22Rv1 (cell line): Measurements from ENCODE around the gene SIX1.
A peak's percentile ranks its signal among the peaks of the same experiment; 100 is the strongest.

Source experiments
- H3K27ac ChIP-seq: fragments of 450-650 bp; 2 replicates; pipeline ENCODE4 v1.5.1; 2017
- ZFX ChIP-seq: fragments of 450-650 bp; IDR thresholded peaks from 2 replicates; pipeline ENCODE4 v1.6.1; 2017; ENCODE audit warnings: antibody characterized with exemption, borderline replicate concordance
- TF ChIP-seq, protein P1 (sequence below): fragments of 450-650 bp; IDR thresholded peaks from 2 replicates; pipeline ENCODE4 v1.5.1; 2017; ENCODE audit warnings: mild to moderate bottlenecking

The SIX1 gene

GRCh38 chr14:60649875-60650372 lies 647 bp upstream of the SIX1 start:
- TF ChIP-seq, protein P1, sequence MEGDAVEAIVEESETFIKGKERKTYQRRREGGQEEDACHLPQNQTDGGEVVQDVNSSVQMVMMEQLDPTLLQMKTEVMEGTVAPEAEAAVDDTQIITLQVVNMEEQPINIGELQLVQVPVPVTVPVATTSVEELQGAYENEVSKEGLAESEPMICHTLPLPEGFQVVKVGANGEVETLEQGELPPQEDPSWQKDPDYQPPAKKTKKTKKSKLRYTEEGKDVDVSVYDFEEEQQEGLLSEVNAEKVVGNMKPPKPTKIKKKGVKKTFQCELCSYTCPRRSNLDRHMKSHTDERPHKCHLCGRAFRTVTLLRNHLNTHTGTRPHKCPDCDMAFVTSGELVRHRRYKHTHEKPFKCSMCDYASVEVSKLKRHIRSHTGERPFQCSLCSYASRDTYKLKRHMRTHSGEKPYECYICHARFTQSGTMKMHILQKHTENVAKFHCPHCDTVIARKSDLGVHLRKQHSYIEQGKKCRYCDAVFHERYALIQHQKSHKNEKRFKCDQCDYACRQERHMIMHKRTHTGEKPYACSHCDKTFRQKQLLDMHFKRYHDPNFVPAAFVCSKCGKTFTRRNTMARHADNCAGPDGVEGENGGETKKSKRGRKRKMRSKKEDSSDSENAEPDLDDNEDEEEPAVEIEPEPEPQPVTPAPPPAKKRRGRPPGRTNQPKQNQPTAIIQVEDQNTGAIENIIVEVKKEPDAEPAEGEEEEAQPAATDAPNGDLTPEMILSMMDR, result no peak
- TF ChIP-seq ZFX, result no peak
- peak overlapping the region; percentile 55; the same call in 1 of the 2 replicates for H3K27ac ChIP-seq

DNA sequence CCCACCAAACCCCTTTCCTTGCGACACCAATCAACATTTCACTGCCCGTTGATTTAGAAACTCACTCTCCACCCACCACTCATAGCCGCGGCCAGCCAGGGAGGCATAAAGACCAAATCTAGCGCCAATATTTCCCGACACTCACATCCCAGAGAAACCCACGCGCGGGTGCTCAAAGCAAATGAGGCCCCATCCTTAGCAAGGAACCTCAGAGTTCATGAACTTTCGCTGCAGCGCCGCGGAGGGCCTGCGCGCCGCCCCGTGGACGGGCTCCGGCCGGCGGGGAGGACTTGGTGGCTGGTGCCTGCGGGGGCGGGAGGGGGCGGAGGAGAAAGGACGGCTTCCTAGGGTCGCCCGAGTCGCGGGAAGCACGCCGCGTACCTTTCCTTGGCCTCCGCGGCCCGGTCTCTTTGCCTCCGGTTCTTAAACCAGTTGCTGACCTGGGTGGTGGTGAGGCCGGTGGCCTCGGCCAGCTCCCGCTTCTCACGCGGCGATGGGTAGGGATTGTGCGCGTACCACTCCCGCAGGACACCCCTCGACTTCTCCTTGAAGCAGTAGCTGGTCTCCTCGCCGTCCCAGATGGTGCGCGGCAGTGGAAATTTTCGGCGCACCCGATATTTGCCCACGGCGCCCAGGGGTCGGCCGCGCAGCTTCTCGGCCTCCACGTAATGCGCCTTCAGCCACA lies 886 bp downstream of the SIX1 start:
- no peak for TF ChIP-seq ZFX
- TF ChIP-seq, protein P1, result peak; percentile 51

DNA sequence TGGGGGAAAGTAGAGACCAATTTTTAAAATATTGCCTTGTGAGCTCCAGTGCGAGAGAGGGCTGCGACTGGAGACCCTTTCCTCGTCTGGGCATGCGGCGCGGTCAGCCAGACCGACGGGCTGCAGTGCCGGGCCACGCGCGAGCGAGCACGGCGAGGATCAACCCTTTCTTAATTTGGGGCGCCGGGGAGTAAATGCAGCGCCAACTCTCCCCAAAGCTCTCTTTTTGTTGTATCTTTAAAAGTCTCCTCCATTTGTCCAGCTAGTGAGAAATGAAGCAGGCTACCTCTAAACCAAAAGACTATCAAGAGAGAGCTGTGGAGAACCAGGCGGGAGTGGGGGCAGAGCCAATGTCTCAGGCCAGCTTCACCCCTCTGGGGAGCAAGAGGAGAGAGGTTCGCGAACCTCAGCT lies 1.4 kb downstream of the SIX1 start:
- H3K27ac ChIP-seq, result no peak overlapping the region
- TF ChIP-seq ZFX, result no peak
- TF ChIP-seq, protein P1, result no peak

More for the DNA sequence above, 886 bp downstream of the SIX1 start:
- peak overlapping the region; percentile 55 for H3K27ac ChIP-seq

GRCh38 chr14:60647081-60647836 lies 2.0 kb downstream of the SIX1 start:
- no peak for TF ChIP-seq ZFX
- H3K27ac ChIP-seq, result no peak overlapping the region

- no peak overlapping the region for H3K27ac ChIP-seq
- TF ChIP-seq, protein P1, result no peak
- TF ChIP-seq ZFX, result no peak
These were observed 3.0 kb downstream of the SIX1 start for GRCh38 chr14:60646226-60646818.

DNA sequence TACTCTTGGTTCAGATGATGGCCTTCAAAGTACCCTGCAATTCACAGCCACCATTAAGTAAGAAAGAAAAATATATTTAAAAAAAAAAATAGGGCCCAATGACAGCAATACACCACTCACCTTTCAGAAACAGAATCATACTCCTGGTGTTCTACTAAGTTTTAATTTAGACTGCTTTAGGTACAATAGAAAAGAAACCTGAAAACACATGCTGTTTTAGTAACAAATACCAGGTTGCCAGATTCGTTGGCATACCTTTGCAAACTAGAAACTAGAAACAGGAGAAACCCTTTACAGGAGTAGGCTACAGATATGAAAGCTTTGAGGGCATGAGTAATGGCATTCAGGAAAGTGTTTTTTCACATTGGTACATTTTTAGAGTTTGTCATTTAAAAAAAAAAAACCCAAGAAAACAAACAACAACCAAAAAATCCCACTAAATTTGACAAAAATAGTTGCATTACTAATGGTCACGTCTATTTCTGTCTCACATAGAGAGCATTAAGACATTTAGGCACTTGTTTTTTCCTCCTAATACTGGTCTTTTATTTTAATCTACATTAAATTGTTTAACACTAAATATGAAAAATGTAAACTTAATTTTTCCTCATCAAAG lies 4.0 kb downstream of the SIX1 start:
- no peak for TF ChIP-seq ZFX
- TF ChIP-seq, protein P1, result no peak

GRCh38 chr14:60644666-60645065 lies 4.6 kb downstream of the SIX1 start:
- no peak for TF ChIP-seq ZFX
- TF ChIP-seq, protein P1, result no peak
- H3K27ac ChIP-seq, result no peak overlapping the region

More for the DNA sequence above, 4.0 kb downstream of the SIX1 start:
- H3K27ac ChIP-seq, result no peak overlapping the region
